ENCODE data around the gene GALNT2. TPM values are rescaled to one million over a fixed set of nuclear protein-coding genes. Genes with fewer than 3 reads are reported as not detected.

The GALNT2 gene
- total RNA-seq, 1 experiment from 2014 or later: 152 TPM

DNA sequence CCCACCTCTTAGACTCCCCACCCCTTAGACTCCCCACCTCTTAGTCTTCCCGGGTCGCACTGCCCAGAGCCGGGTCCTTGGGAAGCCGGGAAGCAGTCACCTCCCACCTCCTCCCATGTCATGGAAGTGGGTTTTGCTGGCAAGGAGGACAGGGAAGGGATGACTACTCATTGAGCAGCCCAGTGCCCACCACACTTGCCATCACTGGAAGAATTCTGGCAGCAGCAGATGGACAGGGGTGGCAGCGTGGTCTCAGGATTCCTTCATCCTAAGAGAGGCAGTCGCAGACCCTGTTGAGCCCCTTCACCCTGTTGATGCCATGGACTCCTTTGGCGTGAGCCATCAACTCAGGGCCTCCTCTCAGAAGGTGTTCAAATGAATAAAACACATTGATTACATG, 218.3 kb downstream of the GALNT2 start:
- BruUV-seq (replicated peaks): no TSS peak
- in situ Hi-C loops (cut with HindIII; ENCODE audit: low pct_unique_long_range_greater_than_20kb, low sequenced_read_pairs): no loop called here
- Histone ChIP-seq H3K36me3 (ENCODE audit: control insufficient read depth, insufficient read depth, low read length) (no peaks in the 10 kb centered on the region), H3K4me1 (ENCODE audit: control insufficient read depth, insufficient read depth, low read length) (no peaks in the 10 kb centered on the region), H3K27me3 (ENCODE audit: control insufficient read depth, insufficient read depth, low read length) (no peaks in the 10 kb centered on the region), H3K4me3 (ENCODE audit: low read depth in 2 of 2, low read length in 2 of 2) (no peak overlapping the region), H3K9me3 (ENCODE audit: control insufficient read depth, insufficient read depth, low read depth, low read length) (no peaks in the 10 kb centered on the region), H3K27ac (ENCODE audit: low read length) (no peak overlapping the region)
- DNase-seq (ENCODE audit: low read depth, low spot score) (no peak), ATAC-seq (no peak)
- intact Hi-C loops (cut with micrococcal nuclease; ENCODE audit: unreplicated experiment): no loop called here
- TF ChIP-seq, protein P1, sequence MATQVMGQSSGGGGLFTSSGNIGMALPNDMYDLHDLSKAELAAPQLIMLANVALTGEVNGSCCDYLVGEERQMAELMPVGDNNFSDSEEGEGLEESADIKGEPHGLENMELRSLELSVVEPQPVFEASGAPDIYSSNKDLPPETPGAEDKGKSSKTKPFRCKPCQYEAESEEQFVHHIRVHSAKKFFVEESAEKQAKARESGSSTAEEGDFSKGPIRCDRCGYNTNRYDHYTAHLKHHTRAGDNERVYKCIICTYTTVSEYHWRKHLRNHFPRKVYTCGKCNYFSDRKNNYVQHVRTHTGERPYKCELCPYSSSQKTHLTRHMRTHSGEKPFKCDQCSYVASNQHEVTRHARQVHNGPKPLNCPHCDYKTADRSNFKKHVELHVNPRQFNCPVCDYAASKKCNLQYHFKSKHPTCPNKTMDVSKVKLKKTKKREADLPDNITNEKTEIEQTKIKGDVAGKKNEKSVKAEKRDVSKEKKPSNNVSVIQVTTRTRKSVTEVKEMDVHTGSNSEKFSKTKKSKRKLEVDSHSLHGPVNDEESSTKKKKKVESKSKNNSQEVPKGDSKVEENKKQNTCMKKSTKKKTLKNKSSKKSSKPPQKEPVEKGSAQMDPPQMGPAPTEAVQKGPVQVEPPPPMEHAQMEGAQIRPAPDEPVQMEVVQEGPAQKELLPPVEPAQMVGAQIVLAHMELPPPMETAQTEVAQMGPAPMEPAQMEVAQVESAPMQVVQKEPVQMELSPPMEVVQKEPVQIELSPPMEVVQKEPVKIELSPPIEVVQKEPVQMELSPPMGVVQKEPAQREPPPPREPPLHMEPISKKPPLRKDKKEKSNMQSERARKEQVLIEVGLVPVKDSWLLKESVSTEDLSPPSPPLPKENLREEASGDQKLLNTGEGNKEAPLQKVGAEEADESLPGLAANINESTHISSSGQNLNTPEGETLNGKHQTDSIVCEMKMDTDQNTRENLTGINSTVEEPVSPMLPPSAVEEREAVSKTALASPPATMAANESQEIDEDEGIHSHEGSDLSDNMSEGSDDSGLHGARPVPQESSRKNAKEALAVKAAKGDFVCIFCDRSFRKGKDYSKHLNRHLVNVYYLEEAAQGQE (IDR thresholded peaks at IDR 0.05; ENCODE audit: insufficient read depth in 1 of 2, low read depth in 2 of 2, low read length in 1 of 2): no peak
- no peak for TF ChIP-seq POLR2AphosphoS5 (IDR thresholded peaks at IDR 0.05; ENCODE audit: low read depth, low read length)
- TF ChIP-seq TCF7L2 (IDR thresholded peaks at IDR 0.05; ENCODE audit: low read depth, low read length): no peak
- ChIA-PET POLR2A (no interaction called here), CTCF (no interaction called here)

DNA sequence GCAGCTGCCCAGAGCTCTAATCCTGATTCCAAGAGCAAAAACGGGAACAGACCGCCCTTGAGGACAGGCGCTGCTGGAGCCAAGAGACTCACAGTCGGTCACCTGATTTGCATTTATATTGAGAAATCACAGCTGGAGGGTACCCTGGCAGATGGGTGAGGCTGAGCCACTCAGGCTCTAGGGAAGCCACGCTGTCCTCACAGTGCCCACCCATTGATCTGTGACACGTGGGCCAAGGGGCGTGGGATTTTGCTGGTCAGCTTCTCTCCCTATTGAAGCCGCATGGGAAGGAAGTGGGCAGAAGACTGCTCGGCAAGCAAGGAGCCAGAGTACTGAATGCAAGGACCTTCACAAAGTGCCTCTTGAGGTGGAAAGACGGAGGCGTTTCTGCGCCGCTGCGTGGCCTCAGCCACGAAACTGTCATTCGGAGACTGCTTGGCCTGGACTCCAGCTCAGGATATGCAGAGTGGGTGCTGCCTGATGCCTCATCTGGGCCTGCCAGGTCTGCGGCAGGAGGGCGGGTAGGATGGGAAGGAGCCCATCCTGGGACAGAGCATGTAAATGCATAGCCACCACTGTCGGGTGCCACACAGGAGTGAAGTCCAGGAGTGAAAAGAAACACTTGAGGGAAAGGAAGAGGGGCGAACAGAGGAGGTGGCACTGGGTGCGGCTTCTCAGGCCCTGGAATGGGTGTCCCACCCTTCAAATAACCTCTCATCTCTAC, 219.3 kb downstream of the GALNT2 start:
- BruUV-seq (replicated peaks): no TSS peak
- H3K27me3 ChIP-seq (ENCODE audit: control insufficient read depth, insufficient read depth, low read length): no peaks in the 10 kb centered on the region
- no peaks in the 10 kb centered on the region for H3K9me3 ChIP-seq (ENCODE audit: control insufficient read depth, insufficient read depth, low read depth, low read length)
- ChIA-PET CTCF (no interaction called here), POLR2A (no interaction called here)
- TF ChIP-seq POLR2AphosphoS5 (IDR thresholded peaks at IDR 0.05; ENCODE audit: low read depth, low read length): no peak
- no peak for TF ChIP-seq CTCF (IDR thresholded peaks at IDR 0.05)
- TF ChIP-seq TCF7L2 (IDR thresholded peaks at IDR 0.05; ENCODE audit: low read depth, low read length): no peak
- no peak for TF ChIP-seq SIN3A (IDR thresholded peaks at IDR 0.05; ENCODE audit: borderline replicate concordance, insufficient read depth, low read depth, low read length)
- TF ChIP-seq, protein P1 (IDR thresholded peaks at IDR 0.05; ENCODE audit: insufficient read depth in 1 of 2, low read depth in 2 of 2, low read length in 1 of 2): no peak
- DNase-seq (ENCODE audit: low read depth, low spot score): no peak
- no peaks in the 10 kb centered on the region for H3K4me1 ChIP-seq (ENCODE audit: control insufficient read depth, insufficient read depth, low read length)
- no peaks in the 10 kb centered on the region for H3K36me3 ChIP-seq (ENCODE audit: control insufficient read depth, insufficient read depth, low read length)
- 0 out of 2 replicates have a peak, but pooled peaks have one; percentile 20 for ATAC-seq
- intact Hi-C loops (cut with micrococcal nuclease; ENCODE audit: unreplicated experiment) (no loop called here), in situ Hi-C loops (cut with HindIII; ENCODE audit: low pct_unique_long_range_greater_than_20kb, low sequenced_read_pairs) (no loop called here)
- H3K4me3 ChIP-seq (ENCODE audit: low read depth in 2 of 2, low read length in 2 of 2): no peak overlapping the region
- H3K27ac ChIP-seq (ENCODE audit: low read length): no peak overlapping the region
